Endothelial cell of umbilical vein (primary cell): ENCODE measurements around the gene ARHGEF37. TPM values are rescaled to one million over a fixed set of nuclear protein-coding genes. Genes with fewer than 3 reads are reported as not detected.

ENCODE experiments used
- BruUV-seq: library from RNA; stranded (reverse); fragments of 400-500 nt; replicated peaks from 2 replicates; lab custom pipeline; 2021; lab: Mats Ljungman, UMichigan
- CTCF ChIA-PET: fragments of 300-600, 350-600 bp; sonication (Branson Sonifier 250); formaldehyde crosslinking; loops from one replicate; lab custom pipeline; 2021; ENCODE audit warnings: antibody characterized with exemption, inconsistent platforms; lab: Charles Lee
- POLR2A ChIA-PET: fragments of 300-600, 350-600 bp; sonication (Branson Sonifier 250); formaldehyde crosslinking; loops from one replicate; lab custom pipeline; 2021; ENCODE audit warnings: antibody characterized with exemption, inconsistent platforms; lab: Charles Lee
- DNase-seq: peaks from one replicate; pipeline ENCODE4 v3.0.0-alpha.2; 2011; ENCODE audit warnings: low read depth, low spot score
- FAIRE-seq: peaks from 2 replicates; lab custom pipeline; 2011; peaks lifted over from hg19 to GRCh38; lab: Jason Lieb, UNC
- H2AFZ ChIP-seq: 2 replicates; pipeline ENCODE4 v1.6.0; 2012; ENCODE audit warnings: low read depth, low read length, control low read depth, inconsistent platforms
- H3K27ac ChIP-seq: 2 replicates; pipeline ENCODE4 v1.5.1; 2011; ENCODE audit warnings: low read depth, mild to moderate bottlenecking, control low read depth, low read length, moderate library complexity; ENCODE audit not compliant: insufficient read depth
- H3K27me3 ChIP-seq, 2 experiments: 2 replicates each; pipeline versions ENCODE4 v1.6.0 to v1.6.1; 2011; ENCODE audit warnings: low read length in 2 of 2, mixed read lengths in 1 of 2; ENCODE audit not compliant: control insufficient read depth in 2 of 2, insufficient read depth in 2 of 2
- H3K36me3 ChIP-seq, 2 experiments: 2 replicates in 1 of 2; 3 replicates in 1 of 2; pipeline ENCODE4 v1.5.1; 2011; ENCODE audit warnings: low read length in 2 of 2, mild to moderate bottlenecking in 1 of 2, moderate library complexity in 1 of 2; ENCODE audit not compliant: control insufficient read depth in 2 of 2, insufficient read depth in 2 of 2; ENCODE audit errors: extremely low read depth in 1 of 2
- H3K4me1 ChIP-seq: 3 replicates; pipeline ENCODE4 v1.5.1; 2011; ENCODE audit warnings: mild to moderate bottlenecking, low read length; ENCODE audit not compliant: control insufficient read depth, insufficient read depth; ENCODE audit errors: extremely low read depth
- H3K4me2 ChIP-seq: 2 replicates; pipeline ENCODE4 v1.6.1; 2011; ENCODE audit warnings: low read length, control low read depth, mixed read lengths; ENCODE audit not compliant: insufficient read depth
- H3K4me3 ChIP-seq, 3 experiments: fragments of 200-600 bp in 1 of 3; sonication (generic), shearing (Covaris generic) in 1 of 3; replicated peaks in 1 of 3; 2 replicates each; pipeline ENCODE4 v1.5.1; 2011 to 2016; ENCODE audit warnings: control low read depth in 3 of 3, low read length in 3 of 3, mild to moderate bottlenecking in 2 of 3, inconsistent platforms in 1 of 3, low read depth in 1 of 3, moderate library complexity in 1 of 3; ENCODE audit not compliant: insufficient read depth in 1 of 3
- H3K79me2 ChIP-seq: 2 replicates; pipeline ENCODE4 v1.6.0; 2012; ENCODE audit warnings: low read length, inconsistent platforms; ENCODE audit not compliant: control insufficient read depth, insufficient read depth
- H3K9ac ChIP-seq: replicated peaks from 2 replicates; pipeline ENCODE3; 2011; ENCODE audit warnings: low read length, control low read depth; ENCODE audit not compliant: insufficient read depth; ENCODE audit errors: extremely low read depth
- H3K9me1 ChIP-seq: replicated peaks from 3 replicates; pipeline ENCODE4 v1.6.0; 2011; ENCODE audit warnings: mild to moderate bottlenecking, low read length; ENCODE audit not compliant: control insufficient read depth, insufficient read depth; ENCODE audit errors: extremely low read depth
- H3K9me3 ChIP-seq: replicated peaks from 2 replicates; pipeline ENCODE4 v1.5.1; 2012; ENCODE audit warnings: low read length, inconsistent platforms; ENCODE audit not compliant: control insufficient read depth, insufficient read depth
- H4K20me1 ChIP-seq: replicated peaks from 2 replicates; pipeline ENCODE3; 2011; ENCODE audit warnings: mild to moderate bottlenecking, low read length; ENCODE audit not compliant: control insufficient read depth, insufficient read depth; ENCODE audit errors: extremely low read depth
- EZH2 ChIP-seq: IDR thresholded peaks from 2 replicates; pipeline ENCODE4 v1.6.1; 2012; ENCODE audit warnings: borderline replicate concordance, low read depth, mild to moderate bottlenecking, moderate library complexity, low read length, inconsistent platforms; ENCODE audit not compliant: severe bottlenecking
- FOS ChIP-seq: IDR thresholded peaks from 2 replicates; pipeline ENCODE4 v1.6.1; 2011; ENCODE audit warnings: mild to moderate bottlenecking, low read length, moderate library complexity, borderline replicate concordance; ENCODE audit not compliant: insufficient read depth
- GATA2 ChIP-seq: IDR thresholded peaks from 2 replicates; pipeline ENCODE4 v1.7.0; 2011; ENCODE audit warnings: low read depth, mild to moderate bottlenecking, moderate library complexity, mixed read lengths, low read length; ENCODE audit not compliant: insufficient read length, insufficient read depth
- JUN ChIP-seq: IDR thresholded peaks from 2 replicates; pipeline ENCODE4 v1.6.1; 2011; ENCODE audit warnings: borderline replicate concordance, low read depth; ENCODE audit not compliant: insufficient read length, insufficient read depth
- MAX ChIP-seq: IDR thresholded peaks from 2 replicates; pipeline ENCODE4 v1.6.1; 2011; ENCODE audit not compliant: insufficient read depth, insufficient read length
- MYC ChIP-seq: IDR thresholded peaks from one replicate; pipeline ENCODE4 v1.6.1; 2011; ENCODE audit warnings: mild to moderate bottlenecking, low read depth, low read length
- POLR2A ChIP-seq: IDR thresholded peaks from 2 replicates; pipeline ENCODE4 v1.6.1; 2012; ENCODE audit warnings: low read depth, mild to moderate bottlenecking, control low read depth, low read length
- POLR2AphosphoS5 ChIP-seq: IDR thresholded peaks from 2 replicates; pipeline ENCODE4 v1.6.1; 2012; ENCODE audit warnings: low read depth, mild to moderate bottlenecking, control low read depth, low read length, moderate library complexity; ENCODE audit not compliant: insufficient read depth
- dilution Hi-C: fragments of 300-500 bp; cut with MboI; formaldehyde crosslinking; loops from one replicate; pipeline ENCODE4 v1.15.0; 2019; ENCODE audit warnings: low sequenced_read_pairs; ENCODE audit not compliant: extremely low pct_ligation_motif_present
- intact Hi-C: fragments of 100-400 bp; cut with micrococcal nuclease; formaldehyde crosslinking; loops from one replicate; pipeline ENCODE4 v1.10.0; 2022
- polyA plus RNA-seq, 4 experiments: library from polyadenylated mRNA; depleted of rRNA in 3 of 4; stranded (reverse) in 3 of 4; unstranded in 1 of 4; fragments of >200 nt; gene quantifications; 2 replicates each; pipeline versions ENCODE4 v1.2.1 to v1.2.3, GENCODE V29; 2011 to 2012; ENCODE audit warnings: missing spikeins in 1 of 4
- total RNA-seq: library from RNA; stranded (reverse); gene quantifications from 2 replicates; pipeline ENCODE4 v1.2.3, GENCODE V29; 2021
- TF ChIP-seq, protein P1 (sequence below), 2 donors: IDR thresholded peaks; 1 replicate in 1 of 2; 2 replicates in 1 of 2; pipeline ENCODE4 v1.5.1; 2011; ENCODE audit warnings: low read length in 2 of 2, mild to moderate bottlenecking in 2 of 2, moderate library complexity in 2 of 2, control low read depth in 1 of 2, inconsistent platforms in 1 of 2, low read depth in 1 of 2; ENCODE audit not compliant: insufficient read depth in 1 of 2; ENCODE audit errors: extremely low read depth in 1 of 2

The ARHGEF37 gene
- total and polyA plus RNA-seq, 2 donors (not counting 3 experiments of a cell fraction or from before 2014, with no cell fraction given): 4.9 to 7.0 TPM

GRCh38 chr5:149600932-149601331 lies 19.6 kb downstream of the ARHGEF37 start:
- POLR2A ChIA-PET: no interaction called here
- intact Hi-C loops (no loop called here), dilution Hi-C loops (no loop called here)
- no peaks in the 10 kb centered on the region for H3K79me2 ChIP-seq
- DNase-seq: no peak
- no peak overlapping the region for H3K4me3 ChIP-seq
- no peaks in the 10 kb centered on the region for H3K9me3 ChIP-seq
- BruUV-seq: no TSS peak
- CTCF ChIA-PET: no interaction called here
- no peak for TF ChIP-seq MYC
- H3K27ac ChIP-seq: no peak overlapping the region
- H3K4me2 ChIP-seq: no peak overlapping the region
- peaks cover 0 to 1% of the 10 kb centered on the region in 2 experiments for H3K27me3 ChIP-seq
- H4K20me1 ChIP-seq: no peaks in the 10 kb centered on the region
- peaks cover 0 to 8% of the 10 kb centered on the region in 2 experiments for H3K36me3 ChIP-seq
- H2AFZ ChIP-seq: no peak overlapping the region
- H3K9me1 ChIP-seq: no peaks in the 10 kb centered on the region
- FAIRE-seq: no peak
- no peak overlapping the region for H3K9ac ChIP-seq
- peaks cover 7% of the 10 kb centered on the region for H3K4me1 ChIP-seq

- no peak overlapping the region for H3K27ac ChIP-seq
- H3K27me3 ChIP-seq: peaks cover 0 to 1% of the 10 kb centered on the region in 2 experiments
- FAIRE-seq: no peak
- H4K20me1 ChIP-seq: no peaks in the 10 kb centered on the region
- POLR2A ChIA-PET: no interaction called here
- no peaks in the 10 kb centered on the region for H3K9me3 ChIP-seq
- no peaks in the 10 kb centered on the region for H3K4me1 ChIP-seq
- no peak overlapping the region for H3K9ac ChIP-seq
- H3K4me3 ChIP-seq: no peak overlapping the region
- dilution Hi-C loops (no loop called here), intact Hi-C loops (no loop called here)
- no peak for DNase-seq
- H2AFZ ChIP-seq: no peak overlapping the region
- peaks cover 0 to 8% of the 10 kb centered on the region in 2 experiments for H3K36me3 ChIP-seq
- no peaks in the 10 kb centered on the region for H3K9me1 ChIP-seq
- no peak for TF ChIP-seq EZH2
- TF ChIP-seq, protein P1, sequence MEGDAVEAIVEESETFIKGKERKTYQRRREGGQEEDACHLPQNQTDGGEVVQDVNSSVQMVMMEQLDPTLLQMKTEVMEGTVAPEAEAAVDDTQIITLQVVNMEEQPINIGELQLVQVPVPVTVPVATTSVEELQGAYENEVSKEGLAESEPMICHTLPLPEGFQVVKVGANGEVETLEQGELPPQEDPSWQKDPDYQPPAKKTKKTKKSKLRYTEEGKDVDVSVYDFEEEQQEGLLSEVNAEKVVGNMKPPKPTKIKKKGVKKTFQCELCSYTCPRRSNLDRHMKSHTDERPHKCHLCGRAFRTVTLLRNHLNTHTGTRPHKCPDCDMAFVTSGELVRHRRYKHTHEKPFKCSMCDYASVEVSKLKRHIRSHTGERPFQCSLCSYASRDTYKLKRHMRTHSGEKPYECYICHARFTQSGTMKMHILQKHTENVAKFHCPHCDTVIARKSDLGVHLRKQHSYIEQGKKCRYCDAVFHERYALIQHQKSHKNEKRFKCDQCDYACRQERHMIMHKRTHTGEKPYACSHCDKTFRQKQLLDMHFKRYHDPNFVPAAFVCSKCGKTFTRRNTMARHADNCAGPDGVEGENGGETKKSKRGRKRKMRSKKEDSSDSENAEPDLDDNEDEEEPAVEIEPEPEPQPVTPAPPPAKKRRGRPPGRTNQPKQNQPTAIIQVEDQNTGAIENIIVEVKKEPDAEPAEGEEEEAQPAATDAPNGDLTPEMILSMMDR (IDR thresholded peaks at IDR 0.05; ENCODE audit: extremely low read depth in 1 of 2, insufficient read depth in 1 of 2, low read depth in 1 of 2, low read length in 2 of 2): no peak
- no peak for TF ChIP-seq JUN
- TF ChIP-seq POLR2A: no peak
- TF ChIP-seq FOS: no peak
- no peak for TF ChIP-seq GATA2
- TF ChIP-seq MYC: no peak
- no peak for TF ChIP-seq MAX
- TF ChIP-seq POLR2AphosphoS5: no peak
- H3K4me2 ChIP-seq: no peak overlapping the region
- BruUV-seq: no TSS peak
- CTCF ChIA-PET: interaction anchor here (1.0 kb wide), 1 partner anchor 21 kb away, joined by 3 read pairs; the partner anchor contains the start of gene ARHGEF37
- no peaks in the 10 kb centered on the region for H3K79me2 ChIP-seq
These were observed 21.9 kb downstream of the ARHGEF37 start for GRCh38 chr5:149603210-149603609.
